Activated T-helper 17 cell treated with anti-CD3 and anti-CD28 coated beads, Interleukin-2, amount 50 U/mL, for 72 hours (primary cell): Measurements from ENCODE around the gene WDFY4. TPM values are rescaled to one million over a fixed set of nuclear protein-coding genes. Genes with fewer than 3 reads are reported as not detected.

Source experiments
- ATAC-seq: fragments of 150-1000 bp; cut with Tn5 transposase; replicated peaks from 2 replicates; pipeline ENCODE4 v1.10.0; 2021; ENCODE audit warnings: mild to moderate bottlenecking, moderate library complexity
- H3K27ac Mint-ChIP-seq: one replicate; pipeline ENCODE4 v1.8.0; 2022; ENCODE audit warnings: mixed read lengths
- H3K27me3 Mint-ChIP-seq: one replicate; pipeline ENCODE4 v1.8.0; 2022; ENCODE audit warnings: mixed read lengths
- H3K36me3 Mint-ChIP-seq: one replicate; pipeline ENCODE4 v1.8.0; 2022; ENCODE audit warnings: low read depth, mild to moderate bottlenecking, mixed read lengths
- H3K4me1 Mint-ChIP-seq: one replicate; pipeline ENCODE4 v1.8.0; 2022; ENCODE audit warnings: mixed read lengths
- H3K4me3 Mint-ChIP-seq: one replicate; pipeline ENCODE4 v1.8.0; 2022; ENCODE audit warnings: mild to moderate bottlenecking, mixed read lengths
- H3K9me3 Mint-ChIP-seq: one replicate; pipeline ENCODE4 v1.8.0; 2022; ENCODE audit warnings: mixed read lengths
- total RNA-seq, 2 donors: library from RNA; stranded (reverse); gene quantifications; one replicate each; pipeline ENCODE4 v1.2.3, GENCODE V29; 2022

Gene WDFY4
- total RNA-seq, 2 donors from 2014 or later, result 0.35 to 0.90 TPM

DNA sequence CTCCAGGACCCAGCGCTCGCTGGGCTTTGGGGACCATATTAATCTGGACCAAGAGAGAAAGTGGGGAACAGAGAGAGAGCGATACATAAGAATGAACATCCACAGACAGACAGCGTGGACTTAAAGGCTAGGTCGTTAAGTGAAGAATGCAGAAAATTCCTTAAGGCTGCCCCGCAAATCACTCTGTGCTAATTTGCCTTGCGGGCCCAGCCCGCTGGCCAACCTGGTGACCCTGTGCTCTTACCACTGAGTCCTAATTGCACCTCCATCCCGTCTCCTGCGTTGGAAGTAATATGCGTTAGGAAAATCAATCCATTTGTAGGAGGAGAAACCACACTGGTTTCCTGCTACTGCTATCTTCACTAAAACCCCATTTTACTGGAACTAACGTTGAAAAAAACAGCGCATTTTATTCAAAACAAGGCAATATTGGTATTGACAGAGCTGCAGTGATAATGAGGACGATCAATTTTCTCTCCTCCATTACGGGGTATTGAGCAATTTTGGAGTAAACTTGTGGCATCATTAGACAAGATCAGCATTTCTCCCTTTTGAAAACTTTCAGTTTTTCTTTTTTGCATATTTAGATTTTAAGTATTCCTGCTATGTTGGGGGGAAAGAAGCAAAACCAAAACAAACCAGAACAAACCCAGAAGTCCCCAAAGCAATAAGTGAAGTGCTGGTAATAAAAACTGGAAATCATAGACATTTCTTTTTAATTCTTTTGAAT, 85.2 kb downstream of the WDFY4 start:
- no peak for ATAC-seq
- H3K27ac Mint-ChIP-seq, result no peak overlapping the region
- H3K4me3 Mint-ChIP-seq, result no peak overlapping the region
- H3K36me3 Mint-ChIP-seq, result no peaks in the 10 kb centered on the region
- H3K27me3 Mint-ChIP-seq, result peaks cover 2% of the 10 kb centered on the region
- H3K4me1 Mint-ChIP-seq, result no peaks in the 10 kb centered on the region
- H3K9me3 Mint-ChIP-seq, result no peaks in the 10 kb centered on the region

DNA sequence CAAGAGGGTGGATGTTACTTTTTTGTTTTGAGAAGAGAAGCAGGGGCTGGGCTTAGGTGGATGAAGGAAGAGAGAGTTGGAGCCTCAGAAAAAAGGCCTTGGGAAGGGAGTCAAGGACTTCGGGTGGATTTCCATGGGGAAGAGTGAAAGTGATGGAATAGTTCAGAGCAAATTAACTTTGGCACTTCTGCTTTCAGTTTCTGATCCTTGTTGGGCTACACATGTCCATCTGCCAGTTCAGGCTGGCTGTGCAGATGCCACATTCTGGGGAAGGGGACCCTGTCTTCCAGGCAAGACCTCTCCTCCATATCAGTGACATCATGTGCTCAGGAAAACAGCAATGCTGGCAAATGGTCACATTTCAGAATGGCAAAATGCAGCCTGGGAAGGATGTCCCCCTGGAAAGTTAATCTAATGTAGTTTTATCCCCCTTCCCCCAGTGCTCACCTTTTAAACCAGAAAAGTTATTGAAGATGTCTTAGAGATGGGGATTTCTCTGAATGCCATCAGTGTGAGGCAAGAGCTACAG, 86.0 kb downstream of the WDFY4 start:
- Mint-ChIP-seq H3K27me3 (no peaks in the 10 kb centered on the region), H3K9me3 (no peaks in the 10 kb centered on the region), H3K36me3 (no peaks in the 10 kb centered on the region), H3K27ac (no peak overlapping the region), H3K4me3 (no peak overlapping the region), H3K4me1 (no peaks in the 10 kb centered on the region)
- ATAC-seq, result no peak

DNA sequence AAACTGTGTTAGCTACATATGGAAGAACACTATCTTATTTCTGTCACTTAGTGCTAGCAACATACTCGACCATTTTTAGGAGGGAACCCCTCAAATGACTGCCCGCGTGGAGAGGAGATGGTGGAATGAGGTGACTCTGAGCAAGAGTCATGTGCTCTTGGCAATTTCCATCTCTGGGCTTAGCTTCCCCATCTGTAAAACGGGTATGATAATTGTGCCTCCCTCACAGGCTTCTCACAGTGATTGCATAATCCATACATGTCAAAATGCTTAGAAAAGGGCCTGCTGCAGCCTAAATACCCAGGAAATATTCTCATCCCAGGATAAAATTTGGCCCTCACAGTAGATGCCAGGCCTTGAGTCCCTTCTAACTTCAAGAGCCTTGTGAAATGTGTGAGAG, 86.6 kb downstream of the WDFY4 start:
- ATAC-seq, result no peak
- Mint-ChIP-seq H3K27ac (no peak overlapping the region), H3K4me1 (no peaks in the 10 kb centered on the region), H3K27me3 (no peaks in the 10 kb centered on the region), H3K4me3 (no peak overlapping the region), H3K36me3 (no peaks in the 10 kb centered on the region), H3K9me3 (no peaks in the 10 kb centered on the region)

DNA sequence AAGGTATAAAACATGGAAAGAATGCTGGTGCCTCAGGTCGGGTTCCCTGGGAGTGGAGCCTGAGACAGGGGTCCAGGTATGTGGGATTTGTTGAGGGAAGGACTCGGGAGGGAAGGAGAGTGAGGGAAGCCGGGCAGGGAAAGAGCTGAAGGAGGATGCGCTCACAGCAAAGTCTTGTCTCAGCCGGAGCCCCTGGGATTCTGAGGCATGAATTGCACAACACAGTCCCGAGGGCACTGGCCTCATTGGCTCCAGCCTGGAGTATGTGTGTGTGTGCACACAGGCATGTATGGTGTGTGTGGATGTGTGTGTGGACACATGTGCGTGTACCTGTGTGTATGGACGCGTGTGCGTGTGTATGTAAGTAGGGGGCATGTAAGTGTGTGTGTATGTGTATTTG, 87.4 kb downstream of the WDFY4 start:
- no peak overlapping the region for H3K27ac Mint-ChIP-seq
- no peaks in the 10 kb centered on the region for H3K27me3 Mint-ChIP-seq
- no peaks in the 10 kb centered on the region for H3K9me3 Mint-ChIP-seq
- ATAC-seq, result no peak
- H3K36me3 Mint-ChIP-seq, result no peaks in the 10 kb centered on the region
- H3K4me1 Mint-ChIP-seq, result no peaks in the 10 kb centered on the region
- H3K4me3 Mint-ChIP-seq, result no peak overlapping the region

DNA sequence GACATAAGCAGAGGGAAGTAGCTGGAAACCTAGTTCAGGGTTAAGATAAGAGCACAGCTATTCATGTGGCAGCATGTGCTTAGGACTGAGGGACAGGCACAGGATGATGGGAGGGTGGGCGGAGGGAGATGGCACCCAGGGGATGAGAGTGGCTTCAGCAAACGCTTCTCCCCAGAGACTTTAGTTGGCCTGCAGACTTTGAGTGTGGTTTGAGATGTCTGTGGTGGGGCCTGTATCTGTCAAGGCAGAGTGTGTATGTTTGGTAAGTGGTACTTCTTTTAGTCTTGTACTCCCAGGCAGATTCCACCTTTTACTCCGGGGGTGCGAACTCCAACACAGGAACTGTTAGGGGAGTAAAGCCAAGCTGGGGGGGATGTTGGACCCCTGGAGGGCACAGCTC, 88.9 kb downstream of the WDFY4 start:
- Mint-ChIP-seq H3K4me3 (no peak overlapping the region), H3K27ac (no peak overlapping the region), H3K4me1 (no peaks in the 10 kb centered on the region), H3K36me3 (no peaks in the 10 kb centered on the region), H3K27me3 (no peaks in the 10 kb centered on the region), H3K9me3 (no peaks in the 10 kb centered on the region)
- ATAC-seq, result no peak

DNA sequence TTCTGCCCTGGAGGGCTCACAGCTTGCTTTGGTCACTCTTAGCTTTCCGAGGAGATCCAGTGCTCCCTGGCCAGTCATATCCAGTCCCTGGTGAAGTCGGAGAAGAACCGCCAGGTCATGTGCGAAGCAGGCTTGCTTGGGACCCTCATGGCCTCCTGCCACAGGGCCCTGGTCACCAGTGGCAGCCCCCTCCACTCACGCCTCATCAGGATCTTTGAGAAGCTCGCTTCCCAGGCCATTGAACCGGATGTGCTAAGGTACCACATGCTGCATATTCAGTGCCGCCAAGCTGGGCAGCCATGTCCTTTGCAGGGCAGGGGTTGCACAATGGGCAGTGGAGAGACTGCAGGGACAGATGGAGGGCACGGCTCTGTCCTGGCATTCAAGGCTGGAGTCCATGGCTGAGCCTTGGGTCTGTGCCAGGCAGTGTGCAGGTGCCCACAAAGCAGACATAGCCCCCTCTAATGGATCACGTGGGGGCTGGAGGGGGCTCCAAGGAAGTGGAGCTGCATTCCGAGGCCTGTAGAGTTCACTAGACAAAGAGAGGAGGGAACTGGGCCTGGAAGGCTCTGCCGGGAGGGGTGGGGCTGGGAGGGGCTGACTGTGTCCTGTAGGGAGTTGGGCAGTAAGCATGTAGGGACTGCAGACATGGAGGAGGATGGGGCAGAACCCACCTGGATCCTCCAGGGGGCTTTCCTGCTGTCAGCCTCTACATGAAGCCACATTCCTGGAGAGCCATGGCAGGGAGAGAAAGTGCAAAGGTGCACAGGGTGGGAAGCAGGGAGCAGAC, 89.9 kb downstream of the WDFY4 start:
- no peaks in the 10 kb centered on the region for H3K36me3 Mint-ChIP-seq
- H3K9me3 Mint-ChIP-seq, result no peaks in the 10 kb centered on the region
- no peaks in the 10 kb centered on the region for H3K4me1 Mint-ChIP-seq
- no peak overlapping the region for H3K27ac Mint-ChIP-seq
- H3K4me3 Mint-ChIP-seq, result no peak overlapping the region
- H3K27me3 Mint-ChIP-seq, result no peaks in the 10 kb centered on the region
- ATAC-seq, result no peak

DNA sequence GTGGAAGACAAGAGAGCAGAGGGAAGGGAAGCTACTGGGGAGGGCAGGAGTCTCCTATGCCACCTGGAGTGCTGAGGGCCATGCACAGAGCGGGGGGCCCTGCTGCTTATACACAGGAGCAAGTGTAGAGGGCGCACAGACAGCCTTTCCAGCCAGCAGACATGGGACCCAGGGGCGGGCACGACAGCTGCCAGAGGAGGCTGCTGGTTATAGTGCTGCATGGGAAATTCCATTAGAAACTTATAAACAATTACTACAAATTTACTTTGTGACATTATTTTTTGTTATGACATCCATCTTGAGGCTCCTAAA, 90.5 kb downstream of the WDFY4 start:
- Mint-ChIP-seq H3K4me3 (no peak overlapping the region), H3K27me3 (no peaks in the 10 kb centered on the region)
- no peak for ATAC-seq

DNA sequence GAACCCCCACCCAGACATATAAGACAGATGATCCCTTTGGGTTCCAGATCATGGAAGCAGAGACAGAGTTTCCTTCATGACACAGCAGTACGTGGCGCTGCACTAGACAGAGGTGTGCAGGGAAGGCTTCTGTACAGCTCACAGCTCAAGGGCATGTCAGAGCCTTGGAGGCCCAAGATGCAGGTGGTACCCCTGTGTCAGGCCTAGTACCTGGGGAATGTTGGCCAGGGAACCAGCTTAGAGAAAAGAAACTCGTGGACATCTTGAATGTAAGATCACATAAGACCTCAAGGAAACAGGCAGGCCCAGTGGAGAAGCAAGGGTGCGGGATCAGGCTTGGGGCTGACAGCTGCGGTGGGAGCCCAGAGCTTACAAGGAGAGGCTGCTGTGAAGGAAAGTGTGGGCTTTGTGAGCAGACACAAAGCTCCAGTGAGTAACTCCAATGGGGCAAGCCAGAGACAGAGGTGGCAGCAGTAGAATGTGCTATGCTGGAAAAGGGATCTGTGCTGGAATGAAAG, 91.4 kb downstream of the WDFY4 start:
- H3K9me3 Mint-ChIP-seq, result no peaks in the 10 kb centered on the region
- H3K4me1 Mint-ChIP-seq, result no peaks in the 10 kb centered on the region
- H3K27ac Mint-ChIP-seq, result no peak overlapping the region
- no peak overlapping the region for H3K4me3 Mint-ChIP-seq
- no peak for ATAC-seq
- H3K36me3 Mint-ChIP-seq, result no peaks in the 10 kb centered on the region
- no peaks in the 10 kb centered on the region for H3K27me3 Mint-ChIP-seq

More for the DNA sequence above, 90.5 kb downstream of the WDFY4 start:
- no peak overlapping the region for H3K27ac Mint-ChIP-seq
- no peaks in the 10 kb centered on the region for H3K4me1 Mint-ChIP-seq
- no peaks in the 10 kb centered on the region for H3K9me3 Mint-ChIP-seq
- no peaks in the 10 kb centered on the region for H3K36me3 Mint-ChIP-seq

DNA sequence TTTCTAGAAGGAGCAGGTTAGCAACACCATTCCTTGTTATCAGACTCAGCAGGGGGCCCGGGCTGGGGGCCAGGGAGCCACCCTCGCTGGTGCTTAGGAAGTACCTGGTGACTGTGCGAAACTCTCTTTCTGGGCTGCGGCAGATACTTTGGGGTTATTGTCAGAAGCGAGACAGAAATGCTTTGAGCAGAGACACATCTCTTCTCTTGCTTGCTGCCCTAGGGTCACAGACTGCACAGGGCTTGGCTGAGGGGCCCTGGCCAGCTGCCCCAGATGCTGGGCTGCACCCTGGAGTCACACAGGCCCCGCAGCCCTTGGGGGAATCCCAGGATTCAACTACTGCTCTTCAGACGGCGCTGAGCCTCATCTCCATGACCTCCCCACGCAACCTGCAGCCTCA, 91.9 kb downstream of the WDFY4 start:
- Mint-ChIP-seq H3K9me3 (no peaks in the 10 kb centered on the region), H3K36me3 (no peaks in the 10 kb centered on the region), H3K27ac (no peak overlapping the region), H3K27me3 (no peaks in the 10 kb centered on the region), H3K4me3 (no peak overlapping the region), H3K4me1 (no peaks in the 10 kb centered on the region)
- no peak for ATAC-seq

DNA sequence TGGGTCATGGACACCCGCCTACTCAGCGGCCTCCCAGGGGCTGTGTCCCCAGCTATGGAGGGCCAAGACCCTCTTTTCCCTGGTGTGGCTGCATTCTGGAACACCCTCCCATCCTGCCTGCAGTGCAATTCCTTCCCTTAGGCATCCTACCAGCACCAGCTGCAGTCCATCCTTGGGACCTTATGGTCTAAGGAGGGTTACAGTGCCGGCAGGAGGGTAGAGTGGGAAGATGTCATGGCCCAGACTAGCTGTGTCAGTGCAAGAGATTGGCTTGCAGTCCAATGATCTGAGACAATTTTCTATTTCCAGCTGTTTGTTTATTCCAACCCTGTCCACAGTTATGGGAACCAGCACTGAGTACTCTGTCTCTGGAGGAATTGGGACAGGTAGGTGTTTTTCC, 92.4 kb downstream of the WDFY4 start:
- Mint-ChIP-seq H3K4me3 (no peak overlapping the region), H3K36me3 (no peaks in the 10 kb centered on the region), H3K27me3 (no peaks in the 10 kb centered on the region), H3K9me3 (no peaks in the 10 kb centered on the region), H3K4me1 (no peaks in the 10 kb centered on the region), H3K27ac (no peak overlapping the region)
- ATAC-seq, result no peak

DNA sequence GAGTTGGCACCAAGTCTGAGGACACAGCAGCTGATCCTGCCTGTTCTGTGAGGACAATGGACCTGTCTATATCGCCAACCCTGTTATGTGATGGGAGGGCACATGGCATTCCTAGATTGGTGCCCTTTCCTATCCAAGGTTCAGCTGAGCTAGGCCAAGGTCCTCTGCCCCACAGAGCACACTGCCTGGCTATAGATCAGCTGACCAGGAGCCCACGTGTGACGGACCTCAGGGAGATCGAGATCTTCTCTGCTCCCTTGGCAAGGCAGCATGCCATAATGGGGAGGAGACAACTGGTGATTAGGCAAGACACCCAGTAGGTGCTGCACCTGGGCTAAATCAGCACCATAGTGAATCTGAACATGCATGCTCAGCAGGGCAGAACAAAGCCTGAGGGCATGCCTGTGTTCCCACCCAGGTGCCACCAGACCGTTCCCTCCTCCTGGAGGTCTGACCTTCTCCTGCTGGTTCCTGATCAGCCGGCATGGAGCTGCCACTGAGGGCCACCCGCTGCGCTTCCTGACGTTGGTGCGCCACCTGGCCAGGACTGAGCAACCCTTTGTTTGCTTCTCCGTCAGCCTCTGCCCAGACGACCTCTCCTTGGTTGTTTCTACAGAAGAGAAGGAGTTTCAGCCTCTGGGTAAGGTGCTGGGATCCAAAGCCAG, 93.7 kb downstream of the WDFY4 start:
- Mint-ChIP-seq H3K36me3 (no peaks in the 10 kb centered on the region), H3K27ac (no peak overlapping the region), H3K4me3 (no peak overlapping the region), H3K9me3 (no peaks in the 10 kb centered on the region), H3K27me3 (no peaks in the 10 kb centered on the region), H3K4me1 (no peaks in the 10 kb centered on the region)
- no peak for ATAC-seq

DNA sequence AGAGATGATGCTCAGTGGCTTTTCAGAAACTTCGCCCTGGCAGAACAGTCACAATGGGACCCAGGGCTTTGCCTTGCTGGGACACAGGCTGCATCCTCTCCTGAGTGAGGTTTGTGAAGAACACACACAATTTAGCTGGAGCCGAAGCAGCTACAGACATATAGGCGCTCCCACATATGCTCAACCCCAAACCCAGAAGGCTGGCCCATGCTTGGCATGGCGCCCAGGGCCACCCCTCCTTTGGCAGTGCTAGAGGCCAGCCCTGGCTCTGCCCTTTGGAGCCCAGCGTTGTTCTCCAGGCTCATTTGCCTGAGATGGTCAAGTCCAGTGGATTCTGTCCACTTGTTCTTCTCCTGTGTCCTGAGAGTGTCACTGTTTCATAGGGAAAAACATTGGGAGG, 94.4 kb downstream of the WDFY4 start:
- H3K4me1 Mint-ChIP-seq, result no peaks in the 10 kb centered on the region
- no peak overlapping the region for H3K27ac Mint-ChIP-seq
- H3K4me3 Mint-ChIP-seq, result no peak overlapping the region
- H3K27me3 Mint-ChIP-seq, result no peaks in the 10 kb centered on the region
- ATAC-seq, result no peak
- no peaks in the 10 kb centered on the region for H3K36me3 Mint-ChIP-seq
- H3K9me3 Mint-ChIP-seq, result no peaks in the 10 kb centered on the region

DNA sequence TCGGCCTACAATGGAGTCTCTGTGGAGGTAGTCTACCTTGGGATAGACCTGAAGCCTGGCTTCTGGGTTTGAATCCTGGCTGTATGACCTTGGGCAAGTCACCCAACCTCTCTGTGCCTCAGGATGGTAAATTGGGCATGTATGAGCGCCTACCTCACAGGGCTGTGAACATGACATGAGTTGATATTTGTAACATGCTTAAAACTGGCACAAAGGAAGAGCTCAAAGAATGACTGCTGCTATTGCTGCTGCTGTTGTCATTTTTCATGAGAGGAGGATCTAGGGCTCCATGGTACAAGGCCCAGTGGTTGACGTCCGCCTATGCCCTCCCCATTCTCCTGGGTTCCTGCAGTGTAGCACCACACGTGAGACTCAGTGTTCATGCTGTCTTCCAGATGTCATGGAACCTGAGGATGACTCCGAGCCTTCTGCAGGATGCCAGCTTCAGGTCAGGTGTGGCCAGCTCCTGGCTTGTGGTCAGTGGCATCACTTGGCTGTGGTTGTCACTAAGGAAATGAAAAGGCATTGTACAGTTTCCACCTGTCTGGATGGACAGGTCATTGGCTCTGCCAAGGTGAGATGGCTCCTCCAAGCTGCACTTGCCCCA, 95.0 kb downstream of the WDFY4 start:
- Mint-ChIP-seq H3K4me1 (no peaks in the 10 kb centered on the region), H3K27me3 (no peaks in the 10 kb centered on the region), H3K4me3 (no peak overlapping the region), H3K9me3 (no peaks in the 10 kb centered on the region), H3K36me3 (no peaks in the 10 kb centered on the region), H3K27ac (no peak overlapping the region)
- no peak for ATAC-seq

DNA sequence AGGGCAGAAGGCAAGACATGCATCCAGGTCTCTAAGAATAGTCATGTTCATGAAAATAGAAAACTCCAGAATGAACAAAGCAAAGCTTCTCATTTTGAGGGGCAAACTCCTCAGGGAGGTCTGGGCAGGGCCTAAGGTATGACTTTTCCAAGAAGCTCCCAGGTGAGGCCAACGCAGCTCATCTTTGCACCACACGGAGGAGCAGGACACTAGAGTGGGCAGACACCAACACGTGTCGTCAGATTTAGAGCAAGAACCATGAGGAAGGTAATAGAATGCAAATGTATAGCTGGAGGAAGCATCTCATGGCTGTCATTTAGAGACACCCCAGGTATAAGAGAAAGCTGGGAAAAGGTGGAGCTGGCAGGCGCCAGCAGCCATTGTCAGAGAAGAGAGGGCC, 95.7 kb downstream of the WDFY4 start:
- ATAC-seq, result no peak
- Mint-ChIP-seq H3K9me3 (no peaks in the 10 kb centered on the region), H3K27me3 (peaks cover 3% of the 10 kb centered on the region), H3K36me3 (no peaks in the 10 kb centered on the region), H3K4me3 (no peak overlapping the region), H3K4me1 (no peaks in the 10 kb centered on the region), H3K27ac (no peak overlapping the region)
